Endothelial cell of hepatic sinusoid (primary cell): ENCODE data around the gene ENO4.

Source experiments
- in situ Hi-C: cut with HindIII; loops from 2 replicates; pipeline ENCODE4 v1.10.0; 2017; ENCODE audit warnings: low sequenced_read_pairs

ENO4 gene

GRCh38 chr10:116909307-116909706 lies 60.0 kb downstream of the ENO4 start:
- in situ Hi-C loops, result no loop called here

- in situ Hi-C loops, result no loop called here
Measured at GRCh38 chr10:116910910-116911309, 61.6 kb downstream of the ENO4 start.

GRCh38 chr10:116912162-116912561 lies 62.9 kb downstream of the ENO4 start:
- in situ Hi-C loops, result no loop called here

GRCh38 chr10:116913695-116914094 lies 64.4 kb downstream of the ENO4 start:
- in situ Hi-C loops, result no loop called here

- in situ Hi-C loops, result no loop called here
Measured at GRCh38 chr10:116915340-116915739, 66.0 kb downstream of the ENO4 start.

GRCh38 chr10:116917481-116917880 lies 68.2 kb downstream of the ENO4 start:
- in situ Hi-C loops, result no loop called here

GRCh38 chr10:116918583-116918982 lies 69.3 kb downstream of the ENO4 start:
- in situ Hi-C loops, result no loop called here

GRCh38 chr10:116919164-116919563 lies 69.9 kb downstream of the ENO4 start:
- in situ Hi-C loops, result no loop called here

- in situ Hi-C loops, result no loop called here
Measured at GRCh38 chr10:116919706-116920105, 70.4 kb downstream of the ENO4 start.

GRCh38 chr10:116925056-116925455 lies 75.8 kb downstream of the ENO4 start:
- in situ Hi-C loops, result no loop called here

GRCh38 chr10:116926426-116926825 lies 77.1 kb downstream of the ENO4 start:
- in situ Hi-C loops, result no loop called here

- in situ Hi-C loops, result no loop called here
Measured at GRCh38 chr10:116931806-116932205, 82.5 kb downstream of the ENO4 start.
